ENCODE results near the gene SCFD2.
"Not testable (repeated sequence)": the region's sequence is repeated elsewhere in the genome, so short reads cannot be mapped to it uniquely, and the experiment has no call there.

Gene SCFD2

DNA sequence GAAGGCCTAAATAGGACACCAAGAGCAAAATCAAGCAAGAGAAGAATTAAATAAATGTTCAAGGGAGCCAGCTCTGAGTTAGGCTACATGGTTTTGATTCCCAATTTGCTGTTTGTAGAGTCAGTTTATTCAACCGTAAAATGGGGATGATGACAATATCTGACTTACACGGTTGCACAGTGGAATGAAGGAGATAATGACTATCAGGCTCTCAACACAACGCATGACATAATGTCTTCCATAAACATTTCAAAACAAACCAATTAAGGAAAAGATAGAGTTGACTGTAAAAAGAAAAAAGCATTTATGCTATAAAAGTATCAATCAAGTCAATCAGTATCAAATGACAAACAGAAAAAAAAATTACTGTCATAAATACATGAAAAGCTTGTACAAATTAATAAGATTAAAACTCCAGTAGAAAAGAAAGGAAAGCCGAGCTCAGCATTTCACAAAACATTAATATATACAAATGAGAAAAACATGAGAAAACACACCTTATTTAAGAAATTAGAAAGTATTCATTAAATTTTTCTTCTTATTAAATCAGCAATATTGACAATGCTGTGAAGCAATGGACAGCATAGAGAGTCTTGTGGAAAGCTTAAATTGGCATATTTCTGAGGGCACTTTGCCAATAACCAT lies 179.0 kb downstream of the SCFD2 start:
- no peak for TF ChIP-seq CTCF (conservative IDR thresholded peaks at IDR 0.05; ENCODE audit: control insufficient read depth, insufficient read depth, low read depth, low read length)
- no peak overlapping the region for H3K4me3 ChIP-seq (ENCODE audit: control insufficient read depth, low read depth, low read length)
- DNase-seq (ENCODE audit: low read depth), result no peak

- DNase-seq (ENCODE audit: low read depth), result peak; percentile 37
- no peak for TF ChIP-seq CTCF (conservative IDR thresholded peaks at IDR 0.05; ENCODE audit: control insufficient read depth, insufficient read depth, low read depth, low read length)
- no peak overlapping the region for H3K4me3 ChIP-seq (ENCODE audit: control insufficient read depth, low read depth, low read length)
These were observed 179.8 kb downstream of the SCFD2 start for GRCh38 chr4:53185869-53186585.

DNA sequence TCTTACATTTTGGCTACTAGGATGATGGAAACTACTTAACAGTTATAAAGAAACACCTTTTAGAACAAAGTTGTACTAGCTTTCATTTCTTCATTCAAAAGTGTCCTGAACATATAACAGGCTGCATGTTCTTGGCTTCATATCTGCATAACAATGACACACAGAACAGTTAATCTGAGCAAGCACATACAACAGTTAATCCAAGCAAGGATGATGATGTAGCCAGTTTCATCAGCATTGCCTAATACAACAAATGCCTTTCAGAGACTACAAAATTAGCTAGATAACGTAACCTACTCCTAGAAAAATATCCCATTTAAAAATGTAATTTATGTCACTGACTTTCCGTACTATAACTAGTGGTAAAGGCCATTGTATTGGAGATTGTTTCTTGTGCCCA lies 182.1 kb downstream of the SCFD2 start:
- TF ChIP-seq CTCF (conservative IDR thresholded peaks at IDR 0.05; ENCODE audit: control insufficient read depth, insufficient read depth, low read depth, low read length), result no peak

GRCh38 chr4:53177751-53178150 lies 188.1 kb downstream of the SCFD2 start:
- not testable (repeated sequence) for H3K4me3 ChIP-seq (ENCODE audit: control insufficient read depth, low read depth, low read length); DNase-seq (ENCODE audit: low read depth)

More for the DNA sequence above, 182.1 kb downstream of the SCFD2 start:
- no peak overlapping the region for H3K4me3 ChIP-seq (ENCODE audit: control insufficient read depth, low read depth, low read length)
- DNase-seq (ENCODE audit: low read depth), result no peak

DNA sequence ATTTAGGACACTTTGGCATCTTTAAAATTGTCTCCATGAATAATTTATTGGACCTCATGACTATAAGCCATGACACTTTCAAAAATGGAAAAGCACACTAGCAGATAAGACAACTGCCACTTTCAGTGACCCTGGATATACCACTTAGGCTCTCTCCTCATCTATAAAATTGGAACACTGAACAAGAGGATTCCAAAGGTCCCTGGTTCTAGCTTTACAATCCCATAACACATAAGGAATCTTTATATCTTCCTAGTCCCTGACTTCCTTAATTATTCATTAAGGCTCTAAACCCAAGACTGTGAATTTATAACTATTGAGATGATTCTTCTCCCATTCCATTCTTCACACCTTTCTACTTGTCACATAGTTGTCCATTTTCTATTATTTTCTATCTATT lies 190.2 kb downstream of the SCFD2 start:
- no peak overlapping the region for H3K4me3 ChIP-seq (ENCODE audit: control insufficient read depth, low read depth, low read length)
- DNase-seq (ENCODE audit: low read depth), result no peak
- TF ChIP-seq CTCF (conservative IDR thresholded peaks at IDR 0.05; ENCODE audit: control insufficient read depth, insufficient read depth, low read depth, low read length), result no peak

DNA sequence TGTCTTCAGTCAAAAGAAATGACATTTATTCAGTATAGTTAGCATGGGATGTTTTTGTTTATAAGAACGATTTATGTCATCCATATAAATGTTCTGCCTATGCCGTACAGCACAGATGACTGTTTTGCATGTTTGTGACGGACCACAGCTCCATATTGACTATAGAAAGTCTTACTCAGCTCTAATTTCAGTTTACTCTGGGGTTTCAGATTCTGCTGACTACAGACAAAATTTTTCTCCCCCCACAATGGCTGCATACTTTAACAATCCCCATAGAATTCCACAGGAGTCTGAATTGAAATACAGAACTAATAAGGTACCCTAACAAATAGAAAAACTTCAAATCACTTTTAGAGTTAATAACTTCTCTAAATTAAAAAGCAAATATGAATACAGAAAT lies 191.0 kb downstream of the SCFD2 start:
- TF ChIP-seq CTCF (conservative IDR thresholded peaks at IDR 0.05; ENCODE audit: control insufficient read depth, insufficient read depth, low read depth, low read length), result no peak
- H3K4me3 ChIP-seq (ENCODE audit: control insufficient read depth, low read depth, low read length), result no peak overlapping the region
- DNase-seq (ENCODE audit: low read depth), result no peak

DNA sequence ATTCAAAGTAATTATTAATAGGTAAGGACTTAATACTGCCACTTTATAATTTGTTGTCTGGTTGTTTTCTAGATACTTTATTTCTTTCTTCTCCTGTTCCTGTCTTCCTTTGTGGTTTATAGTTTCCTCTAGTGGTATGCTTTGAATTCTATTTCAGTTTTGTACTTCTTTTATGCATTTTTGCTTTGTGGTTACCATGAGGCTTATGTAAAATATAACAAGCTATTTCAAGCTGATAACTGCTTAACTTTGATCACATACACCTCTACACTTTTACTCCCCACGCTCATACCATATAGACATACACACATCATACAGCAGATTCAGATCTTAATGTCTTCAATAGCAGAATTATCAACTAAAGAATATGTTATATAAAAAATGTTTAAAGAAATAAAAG lies 192.3 kb downstream of the SCFD2 start:
- no peak for DNase-seq (ENCODE audit: low read depth)
- TF ChIP-seq CTCF (conservative IDR thresholded peaks at IDR 0.05; ENCODE audit: control insufficient read depth, insufficient read depth, low read depth, low read length), result no peak
- no peak overlapping the region for H3K4me3 ChIP-seq (ENCODE audit: control insufficient read depth, low read depth, low read length)

Measured in fibroblast of mammary gland (primary cell).